AG04449 (cell line): Measurements from ENCODE around the gene CIB4.
A peak's percentile ranks its signal among the peaks of the same experiment; 100 is the strongest.

Experiments
- CTCF ChIA-PET: fragments of 350-600 bp; formaldehyde crosslinking; extraction: SDS; loops from one replicate; lab custom pipeline; 2021; ENCODE audit warnings: antibody characterized with exemption; lab: Yijun Ruan, JAX
- POLR2A ChIA-PET: fragments of 400-600, 350-600 bp; formaldehyde crosslinking; extraction: SDS; loops from one replicate; lab custom pipeline; 2020; ENCODE audit warnings: antibody characterized with exemption, inconsistent platforms; lab: Yijun Ruan, JAX
- DNase-seq: peaks from one replicate; pipeline ENCODE4 v3.0.0-alpha.2; 2010; ENCODE audit warnings: low read depth, low spot score
- H3K4me3 ChIP-seq: 2 replicates; pipeline ENCODE4 v1.5.1; 2011; ENCODE audit warnings: low read depth, mild to moderate bottlenecking, control low read depth, low read length
- TF ChIP-seq, protein P1 (sequence below): IDR thresholded peaks from one replicate; pipeline ENCODE4 v1.5.1; 2011; ENCODE audit warnings: mild to moderate bottlenecking, moderate library complexity, low read length, control low read depth, inconsistent platforms; ENCODE audit not compliant: insufficient read depth; ENCODE audit errors: missing control alignments

Gene CIB4

DNA sequence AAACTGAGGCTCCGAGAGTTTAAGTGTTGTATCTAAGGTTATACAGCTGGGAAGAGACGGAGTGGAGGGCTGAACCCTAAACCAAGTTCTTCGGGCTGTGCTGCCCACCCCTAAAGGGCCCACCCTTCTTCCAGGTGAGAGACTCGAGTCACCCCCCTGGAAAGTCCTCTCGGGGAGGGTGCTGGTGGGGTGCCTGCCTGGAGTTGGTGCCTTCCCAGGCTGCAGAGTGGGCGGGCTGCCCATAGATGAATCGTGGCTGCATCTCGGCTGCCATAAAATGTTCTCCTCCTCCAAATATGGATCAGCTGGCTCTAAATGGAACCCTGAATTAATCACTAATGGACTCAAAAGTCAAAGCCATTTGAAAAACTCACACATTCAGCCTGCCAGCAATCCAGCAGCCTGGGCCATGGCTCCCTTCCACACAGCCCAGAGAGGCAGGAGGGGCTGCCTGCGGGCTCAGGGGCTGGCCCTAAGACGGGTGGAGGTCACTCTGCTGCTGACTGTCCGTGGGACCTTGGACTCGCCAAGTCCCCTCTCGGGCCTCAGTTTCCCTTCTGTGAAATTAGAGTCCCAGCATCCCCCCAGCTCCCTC lies 7.7 kb downstream of the CIB4 start:
- no peak overlapping the region for H3K4me3 ChIP-seq
- ChIA-PET POLR2A (no interaction called here), CTCF (interaction anchor here (1.3 to 3.4 kb wide), 3 partner anchors 20 to 113 kb away, joined by 3 to 20 read pairs (median 4); no protein-coding TSS in a partner anchor)
- no peak for DNase-seq
- TF ChIP-seq, protein P1, sequence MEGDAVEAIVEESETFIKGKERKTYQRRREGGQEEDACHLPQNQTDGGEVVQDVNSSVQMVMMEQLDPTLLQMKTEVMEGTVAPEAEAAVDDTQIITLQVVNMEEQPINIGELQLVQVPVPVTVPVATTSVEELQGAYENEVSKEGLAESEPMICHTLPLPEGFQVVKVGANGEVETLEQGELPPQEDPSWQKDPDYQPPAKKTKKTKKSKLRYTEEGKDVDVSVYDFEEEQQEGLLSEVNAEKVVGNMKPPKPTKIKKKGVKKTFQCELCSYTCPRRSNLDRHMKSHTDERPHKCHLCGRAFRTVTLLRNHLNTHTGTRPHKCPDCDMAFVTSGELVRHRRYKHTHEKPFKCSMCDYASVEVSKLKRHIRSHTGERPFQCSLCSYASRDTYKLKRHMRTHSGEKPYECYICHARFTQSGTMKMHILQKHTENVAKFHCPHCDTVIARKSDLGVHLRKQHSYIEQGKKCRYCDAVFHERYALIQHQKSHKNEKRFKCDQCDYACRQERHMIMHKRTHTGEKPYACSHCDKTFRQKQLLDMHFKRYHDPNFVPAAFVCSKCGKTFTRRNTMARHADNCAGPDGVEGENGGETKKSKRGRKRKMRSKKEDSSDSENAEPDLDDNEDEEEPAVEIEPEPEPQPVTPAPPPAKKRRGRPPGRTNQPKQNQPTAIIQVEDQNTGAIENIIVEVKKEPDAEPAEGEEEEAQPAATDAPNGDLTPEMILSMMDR: no peak

DNA sequence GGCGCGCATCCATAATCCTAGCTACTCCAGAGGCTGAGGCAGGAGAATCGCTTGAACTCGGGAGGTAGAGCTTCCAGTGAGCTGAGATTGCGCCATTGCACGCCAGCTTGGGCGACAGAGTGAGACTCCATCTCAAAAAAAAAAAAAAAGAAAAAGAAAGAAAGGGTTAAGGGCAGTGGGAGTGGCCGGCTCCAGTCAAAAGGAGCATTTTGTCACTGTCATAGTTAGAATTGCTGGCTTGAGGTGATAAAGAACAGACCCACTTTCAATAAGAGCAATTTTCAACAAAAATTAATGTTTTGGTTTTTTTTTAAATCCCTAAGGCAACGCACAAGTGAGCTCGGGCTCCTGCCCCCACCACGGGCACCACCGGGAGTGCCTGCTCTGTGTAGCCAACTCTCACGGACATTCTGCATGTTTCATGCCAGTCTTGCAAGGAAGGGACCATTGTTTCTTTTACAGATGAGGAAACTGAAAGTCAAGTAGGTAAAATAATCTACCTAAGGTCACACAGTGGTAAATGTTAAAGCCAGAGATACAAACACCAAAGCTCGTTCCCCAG lies 8.5 kb downstream of the CIB4 start:
- H3K4me3 ChIP-seq: no peak overlapping the region
- TF ChIP-seq, protein P1: no peak
- ChIA-PET POLR2A (no interaction called here), CTCF (interaction anchor here (1.5 to 3.4 kb wide), 2 partner anchors 27 to 113 kb away, joined by 4 to 20 read pairs; no protein-coding TSS in a partner anchor)
- DNase-seq: no peak

DNA sequence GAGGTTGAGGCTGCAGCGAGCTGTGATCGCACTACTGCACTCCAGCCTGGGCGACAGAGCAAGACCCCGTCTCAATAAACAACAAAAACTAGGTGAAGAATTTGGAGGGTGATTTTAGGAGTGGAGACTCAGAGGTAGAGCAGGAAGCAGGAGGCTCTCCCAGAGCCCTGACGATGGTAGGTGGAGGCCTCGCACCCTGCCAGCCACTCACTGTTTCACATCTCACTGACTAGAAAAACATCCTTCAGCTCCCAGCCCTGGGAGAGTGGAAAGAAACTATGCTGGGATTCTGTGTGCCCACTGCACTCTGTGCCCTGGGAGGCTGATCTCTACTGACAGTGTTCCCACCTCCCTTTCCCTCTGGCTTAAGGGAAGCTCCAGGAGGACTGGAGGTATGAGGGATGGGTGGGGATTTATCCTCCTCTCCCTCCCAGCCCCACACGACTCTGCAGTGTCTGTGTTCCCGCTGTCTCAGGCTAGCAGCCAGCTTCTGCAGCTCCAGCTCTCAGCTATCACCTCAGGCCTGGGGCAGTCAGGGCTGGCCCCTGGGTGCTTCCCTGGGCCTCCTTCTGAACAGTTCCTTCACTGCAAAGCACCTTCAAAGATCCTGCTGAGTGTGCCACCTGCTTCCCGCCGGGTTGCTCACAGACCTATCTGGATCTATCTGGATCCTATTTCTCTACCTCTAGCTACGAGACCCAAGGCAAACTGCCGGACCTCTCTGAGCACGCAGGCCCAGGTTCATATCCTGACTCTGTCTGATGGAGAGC lies 9.6 kb downstream of the CIB4 start:
- no peak overlapping the region for H3K4me3 ChIP-seq
- CTCF ChIA-PET: interaction anchor here (1.5 to 3.4 kb wide), 2 partner anchors 25 to 54 kb away, joined by 3 to 20 read pairs; no protein-coding TSS in a partner anchor
- TF ChIP-seq, protein P1: no peak
- no peak for DNase-seq
- POLR2A ChIA-PET: no interaction called here

DNA sequence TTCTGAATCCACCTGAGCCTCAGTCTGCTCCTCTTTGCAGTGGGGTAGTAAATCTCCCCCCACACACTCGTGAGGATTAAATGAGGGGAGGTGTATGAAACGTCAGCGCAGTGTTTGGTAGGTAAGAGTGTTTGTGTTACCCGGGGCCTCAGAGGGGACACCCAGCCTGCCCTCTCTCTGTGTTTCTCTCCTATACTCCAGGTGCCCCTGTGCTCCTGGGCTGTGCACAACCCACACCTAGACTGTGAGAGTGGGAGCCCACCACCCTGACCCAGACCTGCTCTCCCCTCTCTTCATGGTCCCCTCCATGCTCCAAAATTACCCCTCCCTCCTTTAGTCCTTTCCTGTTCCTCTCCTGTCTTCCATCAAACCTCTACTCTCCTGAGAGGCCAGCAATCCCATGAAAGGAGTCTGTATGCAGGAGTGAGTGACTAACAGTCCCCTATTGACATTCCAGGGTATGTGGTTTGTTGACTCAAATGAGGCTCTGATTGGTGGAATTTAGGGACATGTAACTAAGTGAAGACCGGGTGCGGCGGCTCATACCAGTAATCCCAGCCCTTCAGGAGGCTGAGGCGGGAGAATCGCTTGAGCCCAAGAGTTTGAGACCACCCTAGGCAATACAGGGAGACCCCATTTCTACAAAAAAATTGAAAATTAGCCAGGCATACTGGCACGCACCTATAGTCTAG lies 10.4 kb downstream of the CIB4 start:
- ChIA-PET CTCF (interaction anchor here (1.5 kb wide), 1 partner anchor 53 kb away, joined by 3 read pairs; no protein-coding TSS in a partner anchor), POLR2A (no interaction called here)
- peak; percentile 7 for DNase-seq
- TF ChIP-seq, protein P1: no peak
- H3K4me3 ChIP-seq: no peak overlapping the region

DNA sequence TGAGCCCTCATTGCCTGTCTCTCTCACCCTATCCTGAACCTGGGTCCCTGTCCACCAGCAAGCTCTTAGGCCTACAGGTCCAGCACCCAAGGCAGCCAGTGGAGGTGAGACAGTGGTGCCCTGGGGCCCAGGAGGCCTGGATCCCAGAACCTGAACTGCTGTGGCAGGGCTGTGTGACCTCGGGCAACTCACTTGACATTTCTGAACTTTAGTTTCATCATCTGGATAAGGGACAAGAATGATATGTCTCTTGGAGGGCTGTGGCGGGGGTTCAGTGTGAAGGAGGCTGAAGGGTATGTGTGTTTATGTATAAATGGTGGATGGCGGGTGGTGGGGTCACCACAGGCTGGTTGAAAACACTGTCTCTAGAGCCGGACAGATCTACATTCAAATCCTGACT lies 10.9 kb downstream of the CIB4 start:
- DNase-seq: no peak
- ChIA-PET CTCF (no interaction called here), POLR2A (no interaction called here)
- no peak overlapping the region for H3K4me3 ChIP-seq
- TF ChIP-seq, protein P1: no peak
